Fibroblast of the conjunctiva (primary cell): ENCODE measurements around the gene CYP2W1.
"Not testable (repeated sequence)": the region's sequence is repeated elsewhere in the genome, so short reads cannot be mapped to it uniquely, and the experiment has no call there.

Experiments
- DNase-seq: peaks from one replicate; pipeline ENCODE4 v3.0.0-alpha.2; 2010; ENCODE audit warnings: low read depth

The CYP2W1 gene

DNA sequence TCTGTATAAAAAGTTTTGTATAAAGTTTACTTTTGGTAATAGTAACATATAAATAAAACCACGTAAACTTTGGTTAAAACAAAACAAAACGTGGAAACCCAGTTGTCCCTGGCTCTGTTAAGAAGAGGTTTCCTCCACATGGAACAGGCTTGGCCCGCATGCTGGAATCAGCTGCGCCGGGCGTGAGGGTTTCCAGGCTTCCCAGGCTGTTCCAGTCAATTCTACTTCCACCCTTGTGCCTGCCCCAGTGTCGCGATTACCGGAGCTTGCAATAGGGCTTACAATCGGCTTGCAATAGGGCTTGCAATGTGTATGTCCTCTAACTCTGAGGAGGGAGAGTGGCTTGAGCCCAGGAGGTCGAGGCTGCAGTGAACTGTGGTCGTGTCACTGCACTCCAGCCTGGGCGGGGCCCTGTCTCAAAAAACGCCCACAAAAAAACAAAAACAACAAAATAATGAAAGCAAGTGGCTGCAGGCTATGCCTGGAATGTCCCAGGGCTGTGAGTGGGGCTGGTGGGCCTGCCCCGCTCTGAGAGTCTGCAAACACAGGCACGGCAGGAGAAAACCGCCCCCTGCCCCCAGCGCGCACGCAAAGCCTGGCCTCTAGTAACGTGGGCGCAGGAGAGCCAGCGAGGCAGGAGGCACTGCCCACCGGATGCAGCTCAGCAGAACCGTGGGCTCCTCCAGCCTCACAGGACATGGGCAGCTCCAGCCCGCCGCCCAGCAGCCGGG is 16.3 kb downstream of the CYP2W1 start:
- no peak for DNase-seq

DNA sequence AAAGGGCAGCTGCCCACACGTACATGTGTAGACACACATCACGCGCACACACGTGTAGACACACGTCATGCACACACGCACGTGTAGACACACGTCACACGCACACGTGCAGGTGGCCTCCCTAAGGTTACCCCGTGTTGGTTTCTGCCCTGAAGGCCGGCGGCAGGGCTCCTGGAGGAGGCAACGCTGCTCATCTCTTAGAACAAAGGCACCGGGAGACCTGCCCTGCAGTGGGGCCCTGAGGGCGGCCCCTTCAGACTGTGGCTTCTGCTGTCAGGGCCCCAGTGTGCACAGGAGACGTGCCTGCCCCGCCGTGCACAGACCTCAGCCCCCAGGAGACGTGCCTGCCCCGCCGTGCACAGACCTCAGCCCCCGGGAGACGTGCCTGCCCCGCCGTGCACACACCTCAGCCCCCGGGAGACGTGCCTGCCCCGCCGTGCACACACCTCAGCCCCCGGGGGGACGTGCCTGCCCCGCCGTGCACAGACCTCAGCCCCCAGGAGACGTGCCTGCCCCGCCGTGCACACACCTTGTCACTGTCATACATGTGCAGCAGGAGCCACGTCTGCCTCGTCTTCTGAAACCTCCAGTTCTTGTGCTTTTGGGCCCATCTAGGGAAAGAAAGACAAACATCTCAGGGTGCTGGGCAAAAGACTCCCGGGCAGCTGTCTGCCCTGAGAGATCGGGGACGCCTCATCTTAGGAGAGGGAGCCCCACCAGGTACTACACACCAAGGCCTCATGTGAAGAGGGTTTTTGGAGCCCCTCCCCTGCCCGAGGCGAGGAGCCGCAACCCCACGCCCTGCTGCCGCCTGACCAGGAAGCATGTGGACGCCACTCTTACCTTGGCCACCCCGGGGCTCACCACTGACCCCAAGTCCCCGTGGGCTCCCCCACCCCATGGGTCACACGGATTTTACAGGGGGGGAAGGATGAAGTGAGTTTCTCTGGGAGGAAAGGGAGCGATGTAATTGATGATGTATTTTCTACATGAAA is 17.3 kb downstream of the CYP2W1 start:
- no peak for DNase-seq

DNA sequence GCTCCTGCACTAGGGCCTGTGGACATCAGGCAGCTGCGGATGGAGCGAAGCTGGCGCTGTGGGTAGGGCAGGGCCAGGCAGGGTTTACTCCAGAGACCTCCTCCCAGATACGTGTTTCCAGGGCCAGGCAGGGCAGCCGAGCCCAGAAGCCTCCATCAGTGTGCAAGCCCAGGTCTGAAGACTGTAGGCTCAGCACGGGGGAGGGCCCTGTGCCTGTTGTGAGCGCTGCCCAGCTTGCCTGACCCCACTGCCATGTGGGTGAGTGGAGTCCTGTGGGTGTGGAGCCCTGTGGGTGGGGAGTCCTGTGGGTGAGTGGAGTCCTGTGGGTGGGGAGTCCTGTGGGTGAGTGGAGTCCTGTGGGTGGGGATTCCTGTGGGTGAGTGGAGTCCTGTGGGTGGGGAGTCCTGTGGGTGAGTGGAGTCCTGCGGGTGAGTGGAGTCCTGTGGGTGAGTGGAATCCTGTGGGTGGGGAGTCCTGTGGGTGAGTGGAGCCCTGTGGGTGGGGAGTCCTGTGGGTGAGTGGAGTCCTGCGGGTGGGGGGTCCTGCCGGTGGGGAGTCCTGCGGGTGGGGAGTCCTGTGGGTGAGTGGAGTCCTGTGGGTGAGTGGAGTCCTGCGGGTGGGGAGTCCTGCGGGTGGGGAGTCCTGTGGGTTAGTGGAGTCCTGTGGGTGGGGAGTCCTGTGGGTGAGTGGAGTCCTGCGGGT is 18.2 kb downstream of the CYP2W1 start:
- DNase-seq: not testable (repeated sequence)

DNA sequence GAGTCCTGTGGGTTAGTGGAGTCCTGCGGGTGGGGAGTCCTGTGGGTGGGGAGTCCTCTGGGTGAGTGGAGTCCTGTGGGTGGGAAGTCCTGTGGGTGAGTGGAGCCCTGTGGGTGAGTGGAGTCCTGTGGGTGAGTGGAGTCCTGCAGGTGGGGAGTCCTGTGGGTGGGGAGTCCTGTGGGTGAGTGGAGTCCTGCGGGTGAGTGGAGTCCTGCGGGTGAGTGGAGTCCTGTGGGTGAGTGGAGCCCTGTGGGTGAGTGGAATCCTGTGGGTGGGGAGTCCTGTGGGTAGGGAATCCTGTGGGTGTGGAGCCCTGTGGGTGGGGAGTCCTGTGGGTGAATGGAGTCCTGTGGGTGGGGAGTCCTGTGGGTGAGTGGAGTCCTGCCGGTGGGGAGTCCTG is 19.0 kb downstream of the CYP2W1 start:
- DNase-seq: not testable (repeated sequence)

DNA sequence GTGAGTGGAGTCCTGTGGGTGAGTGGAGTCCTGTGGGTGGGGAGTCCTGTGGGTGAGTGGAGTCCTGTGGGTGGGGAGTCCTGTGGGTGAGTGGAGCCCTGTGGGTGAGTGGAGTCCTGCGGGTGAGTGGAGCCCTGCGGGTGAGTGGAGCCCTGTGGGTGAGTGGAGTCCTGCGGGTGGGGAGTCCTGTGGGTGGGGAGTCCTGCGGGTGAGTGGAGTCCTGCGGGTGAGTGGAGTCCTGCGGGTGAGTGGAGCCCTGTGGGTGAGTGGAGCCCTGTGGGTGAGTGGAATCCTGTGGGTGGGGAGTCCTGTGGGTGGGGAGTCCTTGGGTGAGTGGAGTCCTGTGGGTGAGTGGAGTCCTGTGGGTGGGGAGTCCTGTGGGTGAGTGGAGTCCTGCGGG is 19.5 kb downstream of the CYP2W1 start:
- not testable (repeated sequence) for DNase-seq

DNA sequence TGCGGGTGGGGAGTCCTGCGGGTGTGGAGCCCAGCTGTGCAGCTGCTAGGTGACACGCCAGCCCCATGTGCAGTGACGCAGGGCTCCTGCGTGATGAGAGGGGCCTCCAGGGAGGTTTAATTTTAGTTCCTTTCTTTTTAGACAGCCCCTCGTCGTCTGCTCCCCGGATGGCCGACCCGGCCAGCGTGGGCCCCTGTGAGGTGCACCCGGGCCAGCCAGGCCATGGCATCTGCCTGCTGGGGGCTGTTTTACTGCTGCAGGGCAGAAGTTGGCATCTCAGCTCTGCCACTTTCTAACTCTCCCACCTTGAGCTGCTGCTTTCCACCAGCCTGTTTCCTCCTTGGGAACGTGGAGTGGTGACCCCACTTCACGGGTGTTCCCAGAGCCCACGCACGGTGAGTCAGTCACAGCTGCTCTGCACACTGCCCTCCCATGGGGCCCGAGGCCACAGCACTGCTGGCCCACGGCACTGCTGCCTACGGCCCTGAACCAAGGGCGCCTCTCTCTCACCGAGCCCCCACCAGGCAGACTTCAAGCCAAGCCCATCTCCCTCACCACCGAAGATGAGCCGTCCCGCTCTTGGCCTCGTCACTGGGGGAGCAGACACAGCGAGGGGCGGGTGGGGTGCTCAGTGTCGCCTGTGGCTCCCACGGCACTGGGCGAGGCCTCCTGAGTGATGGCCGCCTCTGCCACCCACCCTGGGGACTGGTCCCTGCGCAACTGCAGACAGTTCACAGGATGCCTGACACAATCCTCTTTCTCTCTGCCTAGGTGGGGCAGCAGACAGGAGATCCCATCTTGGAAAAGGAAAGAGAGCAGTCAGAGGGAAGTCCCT is 21.3 kb downstream of the CYP2W1 start:
- DNase-seq: no peak

DNA sequence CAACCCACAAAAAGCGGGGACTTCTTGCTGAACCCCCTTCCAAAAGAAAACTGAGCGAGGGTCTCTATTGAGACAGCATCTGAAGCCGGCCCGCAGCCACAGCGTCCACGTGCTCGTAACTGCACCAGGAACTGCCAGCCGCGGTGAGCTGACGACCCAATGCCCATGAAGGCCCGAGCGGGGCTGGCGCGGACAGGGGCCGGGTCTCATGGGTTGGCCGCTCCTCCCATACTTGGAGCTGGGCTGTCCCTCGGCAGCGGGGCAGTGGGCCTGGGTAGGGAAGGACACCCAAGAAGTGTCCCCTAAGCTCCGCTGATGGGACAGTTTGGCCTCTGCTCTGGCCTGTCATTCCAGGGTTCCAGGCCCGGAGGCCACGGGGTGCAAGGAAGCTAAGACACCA is 22.3 kb downstream of the CYP2W1 start:
- no peak for DNase-seq

DNA sequence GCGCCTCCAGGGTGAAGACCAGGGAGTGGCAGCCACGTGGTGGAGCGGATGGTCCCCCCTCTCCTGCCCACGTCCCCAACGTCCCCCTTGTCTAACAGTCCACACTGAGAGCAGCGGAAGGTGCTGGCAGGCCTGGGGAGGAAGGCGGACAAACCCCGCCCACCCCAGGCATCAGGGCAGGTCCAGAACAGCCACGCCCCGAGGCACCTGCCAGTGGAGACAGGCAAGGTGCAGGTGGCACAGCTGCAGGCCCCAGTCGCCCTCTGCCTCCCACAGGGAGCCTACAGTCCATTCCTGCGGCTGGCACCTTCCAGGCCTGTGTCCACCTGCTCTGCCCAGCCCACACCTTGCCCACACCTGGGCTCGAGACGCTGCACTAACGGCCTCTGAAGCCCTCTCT is 24.9 kb downstream of the CYP2W1 start:
- DNase-seq: no peak

DNA sequence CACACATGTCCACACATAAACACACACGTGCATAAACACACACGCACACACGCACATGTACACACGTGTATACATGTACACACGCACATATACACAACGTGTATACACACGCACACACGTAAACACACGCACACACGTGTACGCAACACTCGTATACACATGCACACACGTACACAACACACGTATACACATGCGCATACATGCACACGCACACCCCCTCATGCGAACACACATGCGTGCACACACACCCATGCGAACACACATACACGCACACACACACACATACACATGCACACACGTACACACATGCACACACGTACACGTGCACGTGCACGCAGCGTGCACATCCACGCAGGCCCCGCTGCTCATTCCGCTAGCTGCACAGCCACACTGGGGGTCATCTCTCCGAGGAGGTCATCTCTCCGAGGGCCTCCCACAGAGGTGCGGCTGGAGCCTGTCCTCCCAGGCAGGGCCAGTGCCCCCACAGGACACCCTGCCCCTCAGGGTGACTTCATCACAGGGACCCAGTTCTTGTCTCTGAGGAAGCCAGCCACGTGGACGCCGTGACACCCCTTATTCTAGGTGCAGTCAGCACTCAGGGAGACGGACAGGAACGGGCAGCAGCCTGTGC is 25.9 kb downstream of the CYP2W1 start:
- no peak for DNase-seq

DNA sequence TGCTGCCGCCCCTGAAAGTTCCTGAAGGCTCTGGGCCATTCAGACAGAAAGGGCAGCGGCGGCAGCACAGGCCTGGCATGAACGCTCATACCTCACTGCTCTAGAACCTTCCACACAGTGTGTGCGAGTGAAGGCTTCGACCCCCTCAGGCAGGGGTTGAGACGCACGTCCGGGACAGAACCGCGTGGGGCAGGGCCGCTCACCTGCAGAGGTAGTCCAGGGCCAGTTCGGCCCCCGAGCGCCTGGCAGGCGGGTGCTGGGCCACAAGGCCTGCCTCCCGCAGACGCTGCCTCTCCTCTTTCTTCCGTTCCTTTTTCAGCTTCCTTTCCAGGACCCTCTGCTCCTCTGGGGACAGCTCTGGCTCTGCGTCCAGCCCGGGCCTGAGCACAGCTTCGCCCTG is 26.8 kb downstream of the CYP2W1 start:
- DNase-seq: no peak

DNA sequence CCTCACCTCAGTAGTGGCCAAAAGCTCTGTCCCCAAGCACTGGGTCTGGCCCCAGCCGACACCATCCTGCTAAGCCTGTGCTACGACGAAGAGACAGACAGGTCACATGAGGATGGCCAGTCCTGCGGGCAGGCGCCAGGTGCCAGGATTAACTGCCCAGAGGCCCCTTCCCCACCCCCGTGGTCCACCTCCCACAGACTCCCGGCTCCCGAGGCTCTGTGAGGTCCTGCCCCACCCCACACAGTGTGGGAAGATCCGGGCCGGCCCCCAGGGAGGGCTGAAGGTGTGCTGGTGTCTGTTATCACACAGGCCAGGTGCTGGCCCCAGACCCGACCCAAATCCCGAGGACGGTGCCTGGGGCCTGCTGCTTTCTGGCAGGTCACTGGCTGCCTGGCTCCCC is 27.2 kb downstream of the CYP2W1 start:
- DNase-seq: no peak

DNA sequence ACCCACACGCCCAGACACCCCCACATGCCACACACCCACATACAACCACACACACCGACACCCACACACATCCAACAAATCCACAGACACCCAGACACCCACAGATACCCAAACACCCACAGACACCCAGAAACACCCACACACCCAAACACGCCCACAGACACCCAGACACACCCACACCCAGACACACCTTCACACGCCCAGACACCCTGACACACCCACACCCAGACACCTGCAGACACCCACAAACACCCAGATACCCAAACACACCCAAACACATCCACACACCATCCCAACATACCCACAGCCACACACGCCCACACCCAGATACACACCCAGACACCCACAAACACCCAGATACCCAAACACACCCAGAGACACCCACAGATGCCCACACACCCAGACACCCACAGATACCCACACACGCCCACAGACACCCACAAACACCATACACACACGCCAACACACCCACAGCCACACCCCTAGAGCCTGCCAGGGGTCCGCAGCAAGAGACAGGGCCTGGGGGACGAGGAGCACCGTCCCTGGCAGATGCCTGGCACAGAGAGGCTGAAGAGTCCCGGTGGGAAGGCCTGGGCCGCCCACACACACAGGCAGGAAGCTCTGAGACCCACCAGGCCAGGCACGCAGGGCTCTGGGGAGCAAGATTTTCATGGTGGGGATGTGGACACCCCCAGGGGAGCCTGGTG is 28.5 kb downstream of the CYP2W1 start:
- no peak for DNase-seq

DNA sequence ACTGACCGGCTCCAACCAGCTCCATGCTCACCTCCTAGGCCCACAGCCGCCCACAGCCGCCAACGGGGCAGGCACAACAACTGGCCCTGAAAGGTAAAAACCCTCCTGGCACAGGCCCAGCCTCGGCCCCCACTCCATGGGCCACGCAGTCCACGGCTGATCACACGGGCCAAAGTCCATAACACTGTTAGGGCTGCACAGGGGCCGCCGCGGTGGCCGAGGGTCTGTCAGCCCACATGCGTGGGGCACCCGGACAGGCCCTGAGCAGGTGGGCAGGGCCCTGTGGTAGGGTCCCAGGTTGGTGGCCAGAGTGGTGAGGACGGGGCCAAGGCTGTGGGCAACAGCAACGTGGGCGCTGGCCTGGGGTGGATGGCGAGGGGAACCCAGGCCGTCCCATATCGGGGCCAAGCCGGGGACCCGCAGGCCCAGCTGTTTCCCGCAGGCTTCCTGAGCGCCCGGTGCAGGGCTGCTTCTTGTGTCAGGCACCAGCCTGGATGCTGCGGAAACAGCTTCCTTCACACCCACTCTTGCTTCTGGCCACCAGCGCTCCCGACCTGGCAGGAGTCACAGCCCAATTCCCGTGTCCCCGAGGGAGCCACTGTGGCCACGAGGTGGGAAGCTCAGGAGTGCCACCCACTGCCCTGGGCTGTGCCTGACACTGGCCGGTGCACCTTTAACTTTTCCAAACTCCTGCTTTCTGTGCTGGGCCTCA is 29.2 kb downstream of the CYP2W1 start:
- DNase-seq: no peak

DNA sequence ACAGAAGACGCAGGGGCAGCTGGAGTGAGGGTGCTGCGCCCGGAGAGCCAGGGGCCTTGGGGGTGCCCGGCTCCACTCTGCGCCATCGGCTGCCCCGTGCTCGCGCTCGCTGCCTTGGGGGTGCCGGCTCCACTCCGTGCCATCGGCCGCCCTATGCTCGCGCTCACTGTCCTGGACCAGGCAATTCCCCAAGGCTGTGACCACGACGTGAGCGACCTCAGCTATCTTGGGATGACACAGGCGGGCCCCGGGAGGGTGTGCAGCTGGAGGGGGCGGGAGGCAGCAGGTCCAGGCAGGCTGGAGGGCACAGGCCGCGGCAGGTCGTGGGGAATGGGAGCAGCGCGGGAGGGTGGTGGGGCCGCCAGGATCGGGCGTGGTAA is 29.7 kb downstream of the CYP2W1 start:
- DNase-seq: no peak

DNA sequence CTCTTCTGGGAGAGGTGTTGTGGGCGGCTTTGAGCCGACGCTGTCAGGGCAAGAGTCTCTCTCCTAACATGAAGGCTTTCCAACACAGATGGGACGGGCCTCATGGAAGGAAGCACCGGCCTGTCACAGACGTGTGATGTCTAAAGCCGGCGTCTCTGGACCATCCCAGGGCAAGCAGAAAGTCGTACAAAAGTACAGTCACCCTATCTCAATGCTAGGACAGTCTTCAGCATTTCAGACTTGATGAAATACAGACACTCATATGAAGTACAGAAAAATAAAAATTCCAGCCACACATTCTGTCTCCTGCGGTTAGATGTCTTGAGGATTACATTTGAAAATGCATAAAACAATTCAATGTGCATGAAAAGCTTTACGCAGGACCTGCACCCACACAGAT is 30.6 kb downstream of the CYP2W1 start:
- DNase-seq: no peak

DNA sequence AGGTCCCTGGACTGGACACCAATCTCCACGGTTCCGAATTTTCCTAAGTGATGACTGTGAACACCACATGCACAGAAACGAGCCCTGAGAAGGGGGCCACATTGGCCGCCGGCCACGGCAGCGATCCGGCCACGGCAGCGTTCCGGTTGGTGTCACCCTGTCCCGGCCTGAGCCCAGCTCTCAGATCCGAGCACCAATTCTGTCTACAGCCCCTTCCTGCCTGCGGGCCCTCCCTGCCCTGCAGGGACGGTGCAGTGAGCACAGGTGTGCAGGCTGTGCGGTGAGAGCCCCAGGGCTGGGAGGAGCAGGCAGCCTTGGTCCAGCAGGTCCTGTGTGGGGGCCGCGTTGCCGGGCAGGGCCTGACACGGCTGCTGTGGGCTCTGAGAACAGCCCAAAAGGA is 31.7 kb downstream of the CYP2W1 start:
- DNase-seq: no peak

DNA sequence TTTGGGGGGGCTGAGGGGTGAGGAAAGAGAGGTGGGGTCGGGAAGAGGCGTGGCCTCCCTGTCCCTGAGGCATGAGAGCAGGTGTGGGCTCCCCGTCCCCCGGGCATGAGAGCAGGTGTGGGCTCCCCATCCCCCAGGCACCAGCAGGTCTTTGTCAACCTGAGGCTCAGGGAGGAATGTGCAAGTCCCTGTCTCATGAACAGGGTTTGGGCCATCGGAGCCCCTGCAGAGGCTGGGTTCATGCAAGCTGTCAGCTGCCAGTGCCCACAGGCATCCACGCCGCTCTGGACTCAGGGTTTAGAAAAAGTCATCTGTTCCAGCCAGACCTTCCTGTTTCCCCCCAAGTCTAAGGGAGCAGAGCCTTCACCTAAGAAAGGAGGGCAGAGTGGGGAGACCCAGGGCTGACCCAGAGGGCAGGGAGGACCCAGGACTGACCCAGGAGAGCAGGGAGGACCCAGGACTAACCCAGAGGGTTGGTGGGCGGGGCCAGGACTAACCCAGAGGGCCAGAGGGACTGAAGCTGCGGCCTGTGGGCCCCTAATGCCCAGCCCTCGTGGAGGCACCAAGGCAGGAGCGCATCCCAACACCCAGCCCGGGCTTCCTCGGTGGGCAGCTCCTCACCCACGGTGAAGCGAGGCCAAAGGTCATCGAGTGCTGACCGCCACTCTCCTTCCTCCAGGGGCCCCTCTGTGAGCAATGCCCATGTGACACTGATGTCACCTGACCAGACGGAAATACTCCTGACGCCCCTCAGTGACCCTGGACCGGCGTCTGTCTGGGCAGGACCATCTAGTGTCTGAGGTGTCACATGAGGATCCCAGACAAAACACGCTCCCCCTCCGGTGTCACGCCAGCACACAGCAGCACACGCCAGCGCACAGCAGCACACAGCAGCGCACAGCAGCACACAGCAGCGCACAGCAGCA is 32.5 kb downstream of the CYP2W1 start:
- DNase-seq: no peak

DNA sequence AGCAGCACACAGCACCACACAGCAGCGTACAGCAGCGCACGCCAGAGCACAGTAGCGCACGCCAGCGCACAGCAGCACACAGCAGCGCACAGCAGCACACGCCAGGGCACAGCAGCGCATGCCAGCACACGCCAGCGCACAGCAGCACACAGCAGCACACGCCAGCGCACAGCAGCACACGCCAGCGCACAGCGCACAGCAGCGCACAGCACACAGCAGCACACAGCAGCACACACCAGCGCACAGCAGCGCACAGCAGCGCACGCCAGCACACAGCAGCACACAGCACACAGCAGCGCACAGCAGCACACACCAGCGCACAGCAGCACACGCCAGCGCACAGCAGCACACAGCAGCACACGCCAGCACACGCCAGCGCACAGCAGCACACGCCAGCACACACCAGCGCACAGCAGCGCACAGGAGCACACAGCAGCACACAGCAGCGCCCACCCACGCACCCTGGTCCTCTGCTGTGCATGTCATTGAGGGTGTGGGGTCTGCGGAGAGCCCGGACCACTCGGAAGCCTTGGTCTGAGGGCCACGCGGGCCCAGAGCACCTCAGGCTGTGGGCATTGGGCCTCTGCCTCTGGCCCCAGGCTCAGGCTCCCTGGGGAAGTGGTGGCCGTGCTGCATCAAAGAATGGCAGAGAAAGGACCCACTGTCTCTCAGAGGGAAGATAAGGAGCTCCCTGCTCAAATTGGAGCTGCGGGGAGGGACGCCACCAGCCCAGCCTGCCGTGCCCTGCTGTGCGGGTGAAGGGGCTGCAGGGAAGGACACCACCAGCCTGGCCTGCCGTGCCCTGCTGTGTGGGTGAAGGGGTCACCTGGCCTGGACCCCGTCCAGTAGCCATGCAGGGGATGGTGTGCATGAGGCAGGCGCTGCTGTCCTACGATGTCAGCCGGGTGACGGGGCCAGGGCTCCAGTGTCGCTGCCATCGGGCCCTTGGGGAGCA is 33.9 kb downstream of the CYP2W1 start:
- DNase-seq: no peak
